ENCODE measurements around the gene SAMD9L. TPM values are rescaled to one million over a fixed set of nuclear protein-coding genes. Genes with fewer than 3 reads are reported as not detected.

The SAMD9L gene
- total RNA-seq, 1 donor from 2014 or later, result not detected

- TF ChIP-seq EZH2phosphoT487 (IDR thresholded peaks at IDR 0.05), result no peak
- no peak for TF ChIP-seq CTCF (IDR thresholded peaks at IDR 0.05)
- no peak for TF ChIP-seq EZH2 (IDR thresholded peaks at IDR 0.05)
- Mint-ChIP-seq H3K9me3 (peaks cover 5% of the 10 kb centered on the region), H3K27ac (no peak overlapping the region), H3K36me3 (no peaks in the 10 kb centered on the region), H3K27me3 (ENCODE audit: insufficient read depth, low read depth) (peaks cover 4% of the 10 kb centered on the region), H3K4me3 (no peak overlapping the region), H3K4me1 (peaks cover 3% of the 10 kb centered on the region)
- no peaks in the 10 kb centered on the region for H4K20me1 ChIP-seq (ENCODE audit: low read depth)
- no peak overlapping the region for H3K4me2 ChIP-seq
- H3K27me3 ChIP-seq, result no peaks in the 10 kb centered on the region
- H3K36me3 ChIP-seq, result no peaks in the 10 kb centered on the region
- no peaks in the 10 kb centered on the region for H3K9me3 ChIP-seq (ENCODE audit: low read depth)
- H3K4me3 ChIP-seq, result no peak overlapping the region
- H3K27ac ChIP-seq, result no peak overlapping the region
- no peaks in the 10 kb centered on the region for H3K4me1 ChIP-seq
- DNase-seq (ENCODE audit: low spot score), result no peak
- no peaks in the 10 kb centered on the region for H3K79me2 ChIP-seq (ENCODE audit: low read depth)
- H3K9ac ChIP-seq, result no peak overlapping the region
- H3F3A ChIP-seq (ENCODE audit: low read depth), result no peaks in the 10 kb centered on the region
- H2AFZ ChIP-seq (replicated peaks), result no peak overlapping the region
Measured at GRCh38 chr7:93120592-93121549, 27.3 kb downstream of the SAMD9L start.

GRCh38 chr7:93119191-93119905 is 28.8 kb downstream of the SAMD9L start:
- Histone ChIP-seq H4K20me1 (ENCODE audit: low read depth) (no peaks in the 10 kb centered on the region), H3K4me1 (no peaks in the 10 kb centered on the region), H3K9me3 (ENCODE audit: low read depth) (no peaks in the 10 kb centered on the region), H3K4me2 (no peak overlapping the region), H3K36me3 (no peaks in the 10 kb centered on the region), H3K4me3 (no peak overlapping the region), H3K79me2 (ENCODE audit: low read depth) (no peaks in the 10 kb centered on the region), H3K27me3 (no peaks in the 10 kb centered on the region), H2AFZ (replicated peaks) (no peak overlapping the region), H3K9ac (no peak overlapping the region), H3K27ac (no peak overlapping the region), H3F3A (ENCODE audit: low read depth) (no peaks in the 10 kb centered on the region)
- no peak overlapping the region for H3K4me3 Mint-ChIP-seq
- peaks cover 5% of the 10 kb centered on the region for H3K9me3 Mint-ChIP-seq
- TF ChIP-seq CTCF (IDR thresholded peaks at IDR 0.05) (no peak), EZH2phosphoT487 (IDR thresholded peaks at IDR 0.05) (no peak), EZH2 (IDR thresholded peaks at IDR 0.05) (no peak)
- no peak overlapping the region for H3K27ac Mint-ChIP-seq
- H3K27me3 Mint-ChIP-seq (ENCODE audit: insufficient read depth, low read depth), result peaks cover 4% of the 10 kb centered on the region
- peaks cover 3% of the 10 kb centered on the region for H3K4me1 Mint-ChIP-seq
- no peak for DNase-seq (ENCODE audit: low spot score)
- no peaks in the 10 kb centered on the region for H3K36me3 Mint-ChIP-seq

- Histone ChIP-seq H3K4me2 (no peak within 1 kb of the TSS), H3F3A (ENCODE audit: low read depth) (no peaks in the 10 kb centered on the region), H3K4me1 (no peaks in the 10 kb centered on the region), H3K27me3 (no peaks in the 10 kb centered on the region), H3K27ac (no peak within 1 kb of the TSS), H4K20me1 (ENCODE audit: low read depth) (no peaks in the 10 kb centered on the region), H3K9ac (no peak within 1 kb of the TSS), H3K79me2 (ENCODE audit: low read depth) (no peaks in the 10 kb centered on the region), H2AFZ (replicated peaks) (peak within 1 kb of the TSS; percentile 30), H3K4me3 (no peak within 1 kb of the TSS), H3K36me3 (no peaks in the 10 kb centered on the region), H3K9me3 (ENCODE audit: low read depth) (no peaks in the 10 kb centered on the region)
- no peak within 1 kb of the TSS for H3K27ac Mint-ChIP-seq
- no peak for TF ChIP-seq EZH2phosphoT487 (IDR thresholded peaks at IDR 0.05)
- TF ChIP-seq EZH2 (IDR thresholded peaks at IDR 0.05), result no peak
- no peak for TF ChIP-seq CTCF (IDR thresholded peaks at IDR 0.05)
- peaks cover 5% of the 10 kb centered on the region for H3K9me3 Mint-ChIP-seq
- H3K4me1 Mint-ChIP-seq, result peaks cover 3% of the 10 kb centered on the region
- H3K27me3 Mint-ChIP-seq (ENCODE audit: insufficient read depth, low read depth), result peaks cover 4% of the 10 kb centered on the region
- no peak within 1 kb of the TSS for H3K4me3 Mint-ChIP-seq
- H3K36me3 Mint-ChIP-seq, result no peaks in the 10 kb centered on the region
- no peak for DNase-seq (ENCODE audit: low spot score)
Measured at GRCh38 chr7:93117852-93118530, 30.2 kb downstream of the SAMD9L start, which contains the start of gene SAMD9. TSS of gene SAMD9 (minus strand) at chr7:93117979. CDS start at chr7:93106097, 11,882 bp downstream.

All from neural progenitor cell (in vitro differentiated cells).